HUES6 (cell line): ENCODE measurements around the gene APP.

Experiments
- H3K27ac ChIP-seq: 2 replicates; pipeline ENCODE4 v1.7.0; 2013; ENCODE audit warnings: low read depth, mild to moderate bottlenecking, low read length, inconsistent platforms
- H3K27me3 ChIP-seq: 2 replicates; pipeline ENCODE4 v1.6.1; 2013; ENCODE audit warnings: low read length; ENCODE audit not compliant: control insufficient read depth, insufficient read depth
- H3K36me3 ChIP-seq: 2 replicates; pipeline ENCODE4 v1.6.1; 2013; ENCODE audit warnings: low read length; ENCODE audit not compliant: control insufficient read depth, insufficient read depth
- H3K4me1 ChIP-seq: 2 replicates; pipeline ENCODE4 v1.6.1; 2013; ENCODE audit warnings: low read length; ENCODE audit not compliant: control insufficient read depth, insufficient read depth
- H3K4me3 ChIP-seq: 2 replicates; pipeline ENCODE4 v1.5.1; 2013; ENCODE audit warnings: low read depth, low read length
- H3K9ac ChIP-seq: one replicate; pipeline ENCODE4 v1.6.1; 2013; ENCODE audit warnings: mild to moderate bottlenecking, low read length
- H3K9me3 ChIP-seq: 2 replicates; pipeline ENCODE4 v1.6.1; 2013; ENCODE audit warnings: low read depth, low read length; ENCODE audit not compliant: control insufficient read depth, insufficient read depth

Gene APP

GRCh38 chr21:25848309-25848708 is 322.3 kb downstream of the APP start:
- H3K4me3 ChIP-seq: no peak overlapping the region
- H3K9ac ChIP-seq: no peak overlapping the region
- no peaks in the 10 kb centered on the region for H3K27me3 ChIP-seq
- no peaks in the 10 kb centered on the region for H3K4me1 ChIP-seq
- H3K9me3 ChIP-seq: peaks cover 17% of the 10 kb centered on the region
- no peak overlapping the region for H3K27ac ChIP-seq
- H3K36me3 ChIP-seq: no peaks in the 10 kb centered on the region

- Histone ChIP-seq H3K4me1 (no peaks in the 10 kb centered on the region), H3K27ac (no peak overlapping the region), H3K9ac (no peak overlapping the region), H3K27me3 (no peaks in the 10 kb centered on the region), H3K36me3 (no peaks in the 10 kb centered on the region), H3K9me3 (peaks cover 17% of the 10 kb centered on the region), H3K4me3 (no peak overlapping the region)
Measured at GRCh38 chr21:25845729-25846256, 324.8 kb downstream of the APP start.

- Histone ChIP-seq H3K27me3 (no peaks in the 10 kb centered on the region), H3K9me3 (peaks cover 12% of the 10 kb centered on the region), H3K36me3 (no peaks in the 10 kb centered on the region), H3K4me1 (no peaks in the 10 kb centered on the region), H3K27ac (no peak overlapping the region), H3K4me3 (no peak overlapping the region), H3K9ac (no peak overlapping the region)
Measured at GRCh38 chr21:25842925-25843324, 327.6 kb downstream of the APP start.

GRCh38 chr21:25838809-25839208 is 331.8 kb downstream of the APP start:
- Histone ChIP-seq H3K27ac (no peak overlapping the region), H3K36me3 (no peaks in the 10 kb centered on the region), H3K4me1 (no peaks in the 10 kb centered on the region), H3K9ac (no peak overlapping the region), H3K9me3 (peaks cover 12% of the 10 kb centered on the region; the same call in 1 of the 2 replicates), H3K4me3 (no peak overlapping the region), H3K27me3 (no peaks in the 10 kb centered on the region)

GRCh38 chr21:25837533-25838265 is 332.9 kb downstream of the APP start:
- no peaks in the 10 kb centered on the region for H3K4me1 ChIP-seq
- no peak overlapping the region for H3K9ac ChIP-seq
- H3K9me3 ChIP-seq: peaks cover 18% of the 10 kb centered on the region
- H3K4me3 ChIP-seq: no peak overlapping the region
- H3K27me3 ChIP-seq: no peaks in the 10 kb centered on the region
- H3K36me3 ChIP-seq: no peaks in the 10 kb centered on the region
- no peak overlapping the region for H3K27ac ChIP-seq

- no peaks in the 10 kb centered on the region for H3K4me1 ChIP-seq
- no peak overlapping the region for H3K9ac ChIP-seq
- H3K36me3 ChIP-seq: no peaks in the 10 kb centered on the region
- no peak overlapping the region for H3K27ac ChIP-seq
- peaks cover 18% of the 10 kb centered on the region for H3K9me3 ChIP-seq
- no peaks in the 10 kb centered on the region for H3K27me3 ChIP-seq
- no peak overlapping the region for H3K4me3 ChIP-seq
Measured at GRCh38 chr21:25836396-25836795, 334.2 kb downstream of the APP start.

- no peak overlapping the region for H3K9ac ChIP-seq
- no peaks in the 10 kb centered on the region for H3K4me1 ChIP-seq
- no peaks in the 10 kb centered on the region for H3K27me3 ChIP-seq
- H3K36me3 ChIP-seq: no peaks in the 10 kb centered on the region
- H3K9me3 ChIP-seq: peaks cover 16% of the 10 kb centered on the region
- no peak overlapping the region for H3K4me3 ChIP-seq
- H3K27ac ChIP-seq: no peak overlapping the region
Measured at GRCh38 chr21:25834381-25834780, 336.2 kb downstream of the APP start.

GRCh38 chr21:25831300-25831960 is 339.1 kb downstream of the APP start:
- Histone ChIP-seq H3K4me1 (no peaks in the 10 kb centered on the region), H3K9ac (no peak overlapping the region), H3K9me3 (peaks cover 9% of the 10 kb centered on the region), H3K4me3 (no peak overlapping the region), H3K27ac (no peak overlapping the region), H3K36me3 (no peaks in the 10 kb centered on the region), H3K27me3 (no peaks in the 10 kb centered on the region)
